Activated CD4-positive, CD25-positive, alpha-beta regulatory T cell (primary cell): ENCODE data around the gene RPP40.
A peak's percentile ranks its signal among the peaks of the same experiment; 100 is the strongest.
"Not testable (repeated sequence)": the region's sequence is repeated elsewhere in the genome, so short reads cannot be mapped to it uniquely, and the experiment has no call there.

Source experiments
- DNase-seq, 4 experiments: peaks; one replicate each; lab custom pipeline; 2025; lab: John Stamatoyannopoulos, UW

RPP40 gene, protein sequence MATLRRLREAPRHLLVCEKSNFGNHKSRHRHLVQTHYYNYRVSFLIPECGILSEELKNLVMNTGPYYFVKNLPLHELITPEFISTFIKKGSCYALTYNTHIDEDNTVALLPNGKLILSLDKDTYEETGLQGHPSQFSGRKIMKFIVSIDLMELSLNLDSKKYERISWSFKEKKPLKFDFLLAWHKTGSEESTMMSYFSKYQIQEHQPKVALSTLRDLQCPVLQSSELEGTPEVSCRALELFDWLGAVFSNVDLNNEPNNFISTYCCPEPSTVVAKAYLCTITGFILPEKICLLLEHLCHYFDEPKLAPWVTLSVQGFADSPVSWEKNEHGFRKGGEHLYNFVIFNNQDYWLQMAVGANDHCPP

DNA sequence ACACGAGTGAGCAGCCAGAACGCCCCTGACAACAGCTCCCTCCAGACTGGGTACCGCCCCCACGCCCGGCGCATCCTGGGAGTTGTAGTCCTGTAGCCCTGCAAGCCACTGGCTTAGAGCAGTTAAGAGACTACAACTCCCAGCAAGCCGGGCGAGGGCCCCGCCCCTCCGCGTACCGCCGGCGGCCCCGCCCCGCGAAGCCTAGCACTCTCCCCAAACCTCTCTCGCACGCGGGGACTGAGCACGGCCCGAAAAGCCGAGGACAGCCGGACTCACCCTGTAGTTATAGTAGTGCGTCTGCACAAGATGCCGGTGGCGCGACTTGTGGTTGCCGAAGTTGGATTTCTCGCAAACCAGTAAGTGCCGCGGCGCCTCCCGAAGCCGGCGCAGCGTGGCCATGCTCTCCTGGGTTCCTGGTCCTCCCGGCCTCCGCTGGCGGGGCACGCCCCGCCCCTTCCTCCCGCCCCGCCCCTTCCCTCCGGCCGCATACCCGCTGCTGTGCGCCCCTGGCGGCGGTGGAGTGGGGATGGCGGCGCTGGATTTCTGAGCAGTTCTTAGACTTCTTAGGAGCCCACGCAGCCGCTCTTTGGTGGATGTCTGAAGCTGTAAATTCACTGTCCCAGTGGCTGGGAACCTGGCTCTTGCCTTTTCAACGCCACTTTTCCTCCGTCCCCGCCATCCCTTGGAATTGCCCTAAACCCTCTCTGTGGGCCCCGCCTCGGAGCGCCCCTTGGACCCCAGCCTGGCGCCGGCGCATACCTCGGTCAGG, at the start of gene RPP40:
TSS of gene RPP40 (minus strand) at position 434 of the 769 bp plus-strand sequence. CDS start at position 399, 35 bp downstream.
- DNase-seq = peak; percentile 97 to 99 (median 98)

DNA sequence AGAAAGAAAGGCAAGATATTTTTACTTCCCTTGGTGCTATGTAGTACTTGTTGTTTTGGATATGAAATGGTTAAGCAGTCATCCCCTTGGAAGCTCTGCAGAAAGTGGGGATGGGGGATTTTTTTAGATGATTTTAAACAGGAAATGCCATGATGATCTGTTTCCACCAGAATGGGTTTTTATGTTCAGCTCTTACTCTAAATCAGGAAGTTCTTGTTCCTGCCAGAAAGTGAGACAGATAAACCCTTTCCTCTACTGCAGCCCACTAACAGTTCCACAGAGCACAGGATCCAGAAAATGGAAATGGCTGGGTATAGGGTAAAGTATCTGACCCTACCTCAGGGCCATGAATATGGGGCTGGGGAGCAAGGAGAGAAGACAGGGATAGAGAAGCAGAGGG, 49.2 kb upstream of the RPP40 start:
- no peak for DNase-seq

DNA sequence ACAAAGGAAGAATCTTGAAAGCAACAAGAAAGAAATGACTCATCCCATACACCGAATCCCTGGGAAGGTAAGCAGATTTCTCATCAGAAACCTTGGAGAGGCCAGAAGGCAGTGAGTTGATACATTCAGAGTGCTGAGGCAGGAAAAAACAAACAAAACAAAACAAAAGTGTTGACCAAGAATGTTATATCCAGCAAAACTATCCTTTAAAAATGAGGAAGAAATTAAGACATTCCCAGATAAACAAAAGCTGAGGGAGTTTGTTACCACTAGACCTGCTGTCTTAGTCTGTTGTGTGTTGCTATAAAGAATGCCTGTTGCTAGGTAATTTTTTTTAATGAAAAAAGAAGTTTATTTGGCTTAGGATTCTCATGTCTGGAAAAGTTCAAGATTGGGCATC, 47.6 kb upstream of the RPP40 start:
- no peak for DNase-seq

DNA sequence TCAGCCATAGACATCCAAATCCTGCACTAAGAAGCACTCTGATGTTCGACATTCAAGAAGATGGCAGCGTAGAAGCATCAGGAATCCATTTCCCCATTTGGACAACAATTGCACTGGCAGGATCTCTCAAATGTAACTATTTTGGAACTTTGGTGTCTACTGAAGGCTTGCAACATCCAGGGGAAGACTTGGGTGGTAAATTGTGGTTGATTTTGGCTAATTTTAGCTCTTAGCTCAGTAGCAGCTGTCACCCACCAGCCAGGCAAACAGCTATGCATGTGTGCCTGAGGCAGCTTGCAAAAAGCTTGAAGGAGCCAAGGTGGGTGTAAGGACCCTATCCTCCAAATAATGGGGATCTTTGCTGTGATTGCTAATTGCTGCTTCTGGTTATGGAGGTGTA, 46.2 kb upstream of the RPP40 start:
- no peak for DNase-seq

DNA sequence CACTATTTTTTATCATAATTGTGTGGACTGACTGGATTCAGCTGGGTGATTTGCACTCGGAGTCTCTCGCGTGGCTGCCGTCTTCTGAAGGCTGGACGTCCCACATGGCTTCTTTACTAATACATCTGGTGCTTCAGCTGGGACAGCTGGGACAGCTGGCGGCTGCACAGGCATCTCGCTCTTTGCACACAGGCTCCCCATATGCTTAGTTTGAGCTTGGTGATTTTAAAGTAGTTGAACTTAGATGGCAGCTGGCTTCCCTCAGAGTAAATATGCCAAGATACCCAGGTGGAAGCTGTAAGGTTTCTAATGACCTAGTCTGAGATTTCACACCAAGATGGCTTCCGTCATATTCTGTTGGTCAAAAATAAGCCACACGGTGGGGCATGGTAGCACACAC, 42.6 kb upstream of the RPP40 start:
- no peak for DNase-seq

DNA sequence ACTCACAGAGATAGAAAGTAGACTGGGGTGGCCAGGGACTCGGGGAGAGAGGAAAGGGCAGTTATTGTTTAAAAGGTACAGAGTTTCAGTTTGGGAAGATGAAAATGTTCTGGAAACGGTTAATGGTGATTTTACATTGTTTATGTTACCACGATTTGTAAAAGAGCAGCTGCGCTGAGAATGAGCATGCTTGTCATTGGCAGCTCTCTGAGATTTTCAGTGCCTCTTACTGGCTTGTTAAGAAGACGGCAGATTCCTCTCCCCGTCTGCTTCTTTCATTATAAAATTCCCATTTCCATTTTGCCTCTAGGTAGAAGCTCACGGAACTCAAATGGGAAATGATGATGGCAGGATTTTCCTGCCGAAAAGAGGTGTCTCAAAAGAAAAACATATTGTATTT, 41.6 kb upstream of the RPP40 start:
- DNase-seq = no peak

DNA sequence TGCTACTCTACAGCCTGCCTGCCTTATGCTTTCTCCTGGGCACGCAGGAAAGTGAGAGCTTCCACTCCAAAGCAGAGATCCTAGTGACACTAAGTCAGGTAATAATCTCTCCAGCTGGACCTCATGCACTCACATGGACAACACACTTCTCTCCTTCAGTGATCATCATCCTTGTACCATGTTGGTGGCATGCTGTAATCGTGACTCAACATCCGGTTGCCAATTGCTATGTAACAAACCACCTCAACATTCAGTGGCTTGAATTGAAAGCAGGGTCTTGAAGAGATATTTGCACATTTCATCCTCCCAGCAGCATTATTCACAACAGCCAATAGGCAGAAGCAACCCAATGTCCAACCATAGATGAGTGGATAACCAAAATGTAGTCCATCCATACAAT, 41.0 kb upstream of the RPP40 start:
- DNase-seq = no peak

DNA sequence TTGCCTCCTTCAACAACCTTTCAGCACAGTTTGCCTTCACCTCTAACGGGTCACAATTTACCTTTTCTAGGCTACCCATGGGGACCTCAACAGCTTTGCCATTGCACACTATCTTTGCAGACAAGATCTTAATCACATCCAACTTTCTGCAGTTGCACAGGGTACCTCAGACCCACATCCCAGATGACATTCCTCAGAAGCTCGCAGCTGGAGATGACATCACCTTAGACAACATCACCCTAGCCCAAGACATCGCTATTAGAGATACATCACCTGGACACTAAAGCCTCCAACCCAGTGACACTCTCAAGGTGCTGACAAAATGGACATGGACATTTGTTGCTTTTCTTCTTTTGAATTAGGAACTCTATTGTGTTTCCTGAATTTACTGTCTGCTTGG, 38.6 kb upstream of the RPP40 start:
- no peak for DNase-seq

DNA sequence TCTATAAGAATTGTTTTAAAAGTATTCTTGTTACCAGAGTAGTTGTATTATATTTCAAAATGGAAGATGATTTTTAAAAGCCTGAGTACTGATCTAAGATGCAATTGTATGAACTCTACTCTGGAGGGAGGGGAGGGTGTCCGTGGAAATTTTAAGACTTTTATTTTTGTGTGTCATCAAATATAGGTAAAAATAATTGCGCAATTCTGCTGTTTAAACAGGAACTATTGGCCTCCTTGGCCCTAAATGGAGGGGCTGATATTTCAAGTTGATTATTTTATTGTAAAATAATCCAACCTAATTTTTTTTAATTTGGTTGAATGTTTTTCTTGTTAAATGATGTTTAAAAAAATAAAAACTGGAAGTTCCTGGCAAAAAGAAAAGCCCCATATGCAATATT, 38.1 kb upstream of the RPP40 start:
- no peak for DNase-seq

DNA sequence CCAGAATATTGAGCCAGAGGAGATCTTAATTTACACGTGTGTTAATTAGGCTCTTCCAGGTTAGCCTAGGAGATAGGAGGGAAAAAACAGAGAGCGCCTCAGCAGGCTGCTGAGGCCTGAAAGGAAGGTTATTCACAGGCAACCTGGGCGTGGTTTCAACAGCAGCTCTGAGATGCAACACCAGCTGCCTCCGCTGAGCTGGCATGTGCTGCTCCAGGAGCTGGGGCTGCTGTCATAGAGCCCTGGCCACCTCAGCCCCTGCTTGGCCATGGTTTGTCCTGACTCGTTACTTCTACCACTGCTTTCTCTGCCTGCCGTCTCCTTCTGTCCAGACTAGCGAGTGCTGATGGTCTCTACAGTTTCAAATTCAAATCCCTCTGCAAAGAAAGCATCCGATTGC, 32.4 kb upstream of the RPP40 start:
- DNase-seq = no peak

DNA sequence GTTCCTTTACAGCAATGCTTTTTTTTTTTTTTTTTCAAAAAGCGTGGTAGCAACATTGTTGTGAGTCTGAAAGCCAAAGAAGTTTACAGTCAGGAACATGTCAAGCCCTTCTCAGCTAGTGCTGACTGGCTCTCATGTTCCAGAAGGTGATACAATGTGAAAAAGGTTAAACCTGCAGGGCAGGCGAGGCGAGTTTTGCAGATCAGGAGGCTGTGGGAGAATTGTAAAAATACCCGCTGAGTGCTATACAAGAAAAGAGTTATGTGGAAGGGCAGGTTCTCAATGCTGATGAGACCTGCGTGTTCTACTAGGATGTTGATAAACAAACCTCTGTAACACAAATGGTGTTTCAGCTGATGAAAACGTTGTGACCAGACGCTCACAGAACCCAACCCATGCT, 30.9 kb upstream of the RPP40 start:
- DNase-seq = no peak

DNA sequence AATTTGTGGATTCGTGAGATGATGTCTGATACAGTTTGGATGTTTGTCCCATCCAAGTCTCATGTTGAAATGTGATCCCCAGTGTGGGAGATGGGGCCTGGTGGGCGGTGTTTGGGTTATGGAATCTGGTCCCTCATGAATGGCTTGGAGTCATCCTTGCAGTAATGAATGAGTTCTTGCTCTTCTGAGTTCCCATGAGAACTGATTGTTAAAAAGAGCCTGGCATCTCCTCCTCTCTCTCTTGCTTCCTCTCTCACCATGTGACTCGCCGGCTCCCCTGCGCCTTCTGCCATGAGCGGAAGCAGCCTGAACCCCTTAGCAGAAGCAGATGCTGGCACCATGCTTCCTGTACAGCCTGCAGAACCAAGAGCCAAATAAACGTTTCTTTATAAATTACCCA, 30.5 kb upstream of the RPP40 start:
- no peak for DNase-seq

DNA sequence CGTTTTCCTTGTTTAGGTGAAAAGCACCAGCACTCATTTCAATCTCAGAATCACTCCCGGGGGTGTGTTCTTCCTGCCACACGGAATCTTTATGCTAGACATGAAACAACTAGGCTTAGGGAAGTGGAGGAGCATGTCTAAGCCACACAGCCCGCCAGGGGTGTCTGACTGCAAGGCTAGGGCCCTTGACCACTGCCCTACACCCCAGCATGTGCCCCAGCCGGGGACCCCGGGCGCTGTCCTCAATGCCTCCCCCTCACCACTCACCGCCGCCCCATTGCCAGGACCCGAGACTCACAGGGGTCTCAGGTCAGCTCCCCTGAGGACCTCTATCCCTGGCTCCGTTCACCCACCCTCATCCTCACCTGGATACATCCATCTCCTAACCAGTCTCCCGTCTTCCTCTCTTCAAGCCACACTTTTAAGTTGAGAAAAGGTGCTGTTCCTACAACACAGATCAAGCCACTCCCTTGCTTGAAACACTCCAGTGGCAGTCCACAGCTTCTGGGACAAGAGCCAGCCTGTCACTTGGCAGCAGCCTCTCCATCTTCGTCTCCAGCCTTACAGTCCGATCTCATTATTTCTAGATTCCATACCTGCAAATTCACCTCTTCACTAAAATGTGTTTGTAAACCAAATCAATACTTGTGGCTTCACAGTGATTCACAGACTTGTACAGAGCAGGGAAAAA, 29.5 kb upstream of the RPP40 start:
- not testable (repeated sequence) for DNase-seq

DNA sequence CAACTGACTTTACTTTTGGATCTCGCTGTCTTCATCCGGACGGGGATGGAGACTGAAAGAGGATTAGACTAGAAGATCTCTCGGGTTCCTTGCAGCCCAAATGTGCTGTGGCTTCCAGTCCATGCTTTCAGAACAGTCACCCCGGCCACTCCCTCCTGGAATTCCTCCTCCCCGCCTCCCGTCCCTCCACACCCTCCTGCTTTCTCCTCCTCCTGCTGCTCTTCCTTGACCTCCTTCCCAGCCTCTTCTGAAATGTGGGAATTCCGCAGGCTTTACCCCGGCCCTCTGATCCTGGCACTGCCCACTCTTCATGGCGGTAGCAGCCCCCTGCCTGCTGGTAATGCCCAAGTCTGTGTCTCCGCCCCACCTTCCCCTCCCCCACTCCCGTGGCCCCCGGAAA, 28.9 kb upstream of the RPP40 start:
- not testable (repeated sequence) for DNase-seq

DNA sequence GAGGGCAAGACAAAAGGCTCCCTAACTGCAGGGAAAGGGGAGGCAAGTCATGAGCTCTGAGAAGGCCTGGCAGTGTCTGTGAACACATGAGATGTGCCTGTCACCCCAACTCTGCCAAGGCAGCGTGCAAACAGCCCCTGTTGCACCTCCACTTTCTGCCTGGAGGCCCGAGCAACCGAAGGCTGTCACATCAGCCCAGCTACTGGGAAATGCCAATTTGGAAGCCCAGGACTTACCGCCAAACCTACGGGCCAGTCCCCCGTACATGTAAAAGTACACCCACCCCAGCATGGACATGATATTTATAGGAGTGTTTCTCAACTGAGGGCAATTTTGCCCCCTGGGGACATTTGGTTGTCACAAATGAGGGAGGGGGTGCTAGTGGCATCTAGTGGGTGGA, 27.3 kb upstream of the RPP40 start:
- no peak for DNase-seq

DNA sequence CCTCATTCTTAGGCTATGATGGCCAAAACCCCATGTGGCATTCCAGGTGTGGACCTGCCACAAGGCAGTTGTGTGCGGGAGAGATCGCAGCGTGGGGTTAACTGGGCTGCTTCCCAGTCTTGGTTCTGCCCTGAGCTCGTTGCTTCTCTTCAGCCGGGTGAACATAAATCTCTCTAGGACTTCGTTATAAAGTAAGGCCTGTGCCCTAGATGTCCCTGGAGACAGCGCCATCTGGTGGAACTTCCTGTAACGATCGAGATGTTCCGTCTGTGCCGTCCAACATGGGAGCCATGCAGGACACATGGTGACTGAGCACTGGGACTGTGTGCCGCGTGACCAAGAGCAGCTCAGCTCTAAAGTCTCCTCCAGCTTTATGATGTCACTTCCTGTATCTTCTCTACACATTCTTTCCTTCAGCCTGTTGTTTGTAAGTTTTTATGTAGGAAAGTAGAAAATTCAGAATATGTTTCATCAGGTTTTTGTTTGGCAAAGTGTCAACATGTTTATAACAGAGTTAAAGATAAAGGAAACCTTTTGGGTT, 26.8 kb upstream of the RPP40 start:
- DNase-seq = peak; percentile 12 to 55 (median 18)

DNA sequence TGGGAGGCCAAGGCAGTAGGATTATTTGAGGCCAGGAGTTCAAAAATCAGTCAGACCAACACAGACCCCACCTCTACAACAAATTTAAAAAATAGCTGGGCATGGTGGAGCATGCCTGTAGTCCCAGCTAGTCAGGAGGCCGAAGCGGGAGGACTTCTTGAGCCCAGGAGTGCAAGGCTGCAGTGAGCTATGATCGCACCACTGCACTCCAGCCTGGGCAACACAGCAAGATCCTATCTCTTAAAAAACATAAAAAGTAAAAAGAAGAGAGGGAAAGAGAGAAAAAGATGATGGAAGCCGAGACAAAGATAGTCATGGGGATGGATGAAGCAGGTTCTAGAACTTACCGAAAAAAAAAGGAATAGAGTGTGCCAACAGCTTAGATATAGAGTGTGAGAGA, 25.8 kb upstream of the RPP40 start:
- no peak for DNase-seq

DNA sequence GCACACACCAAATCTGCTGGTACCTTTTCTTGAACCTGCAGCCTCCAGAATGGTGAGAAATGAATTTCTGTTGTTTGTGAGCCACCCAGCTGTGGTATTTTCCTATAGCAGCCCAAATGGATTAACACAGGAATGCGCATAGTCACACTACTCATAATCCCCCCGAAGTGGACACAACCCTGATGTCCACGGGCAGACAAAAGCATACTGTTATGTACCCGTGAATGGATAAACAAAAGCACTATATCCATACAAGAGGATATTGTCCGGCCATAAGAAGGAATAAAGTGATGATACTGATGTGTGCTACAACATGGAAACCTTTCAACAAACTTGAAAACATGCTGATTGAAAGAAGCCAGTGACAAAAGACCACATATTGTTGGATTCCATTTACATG, 25.1 kb upstream of the RPP40 start:
- no peak for DNase-seq

DNA sequence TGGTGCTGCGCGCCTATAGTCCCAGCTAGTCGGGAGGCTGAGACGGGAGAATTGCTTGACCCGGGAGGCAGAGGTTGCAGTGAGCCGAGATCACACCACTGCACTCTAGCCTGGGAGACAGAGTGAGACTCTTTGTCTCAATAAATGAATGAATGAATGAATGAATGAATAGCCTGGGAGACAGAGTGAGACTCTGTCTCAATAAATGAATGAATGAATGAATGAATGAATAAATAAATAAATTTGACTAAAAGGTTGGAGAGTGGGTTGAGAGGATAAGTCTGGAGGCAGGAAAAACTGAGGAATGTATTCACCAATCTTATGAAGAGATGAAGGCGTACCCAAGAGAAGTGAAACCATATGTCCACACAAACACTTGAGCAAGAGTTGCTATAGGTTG, 24.5 kb upstream of the RPP40 start:
- no peak for DNase-seq

DNA sequence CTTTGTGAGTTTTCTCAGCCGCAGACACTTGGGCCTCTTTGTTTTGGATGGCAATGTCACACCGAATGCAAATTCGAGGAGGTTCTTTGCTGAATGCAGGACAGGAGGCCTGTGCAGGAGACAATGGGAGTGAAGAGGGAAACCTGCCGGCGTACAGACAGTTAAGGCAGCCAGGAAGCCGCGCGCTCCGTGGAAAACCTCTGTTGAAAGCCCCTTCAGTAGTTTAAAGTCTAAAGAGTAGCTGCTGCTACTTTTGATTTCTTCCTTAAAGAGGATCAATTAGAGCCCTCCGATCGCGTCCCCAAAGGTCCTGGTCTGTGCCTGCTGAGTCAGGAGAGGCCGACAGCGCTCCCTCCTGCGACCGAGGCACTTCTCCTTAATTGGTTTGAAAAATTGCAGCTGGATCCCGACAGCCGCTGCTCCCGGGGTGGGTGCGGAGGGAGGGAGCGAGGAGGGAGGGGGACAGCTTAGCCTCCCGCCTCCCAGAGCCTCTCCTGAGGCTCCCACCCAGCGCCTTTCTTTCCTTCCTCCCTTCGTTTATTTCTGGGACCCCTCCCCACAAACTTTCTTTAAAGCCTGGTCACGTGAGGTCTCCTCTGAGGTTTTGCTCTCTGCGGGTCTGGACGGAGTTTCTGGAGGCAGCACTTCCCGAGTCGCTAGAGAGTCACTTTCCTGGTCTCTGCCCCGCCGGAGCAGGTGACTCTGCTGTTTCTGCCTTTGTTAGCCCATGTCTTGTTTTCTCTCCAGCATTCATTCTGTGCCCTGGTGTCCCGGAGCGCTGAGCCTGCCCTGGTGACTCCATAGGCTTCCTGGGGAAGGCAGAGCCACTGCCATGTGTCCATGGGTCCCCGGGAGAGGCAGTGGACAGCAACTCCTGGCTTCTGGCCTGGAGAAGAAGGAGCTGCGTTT, 22.3 kb upstream of the RPP40 start:
- no peak for DNase-seq

DNA sequence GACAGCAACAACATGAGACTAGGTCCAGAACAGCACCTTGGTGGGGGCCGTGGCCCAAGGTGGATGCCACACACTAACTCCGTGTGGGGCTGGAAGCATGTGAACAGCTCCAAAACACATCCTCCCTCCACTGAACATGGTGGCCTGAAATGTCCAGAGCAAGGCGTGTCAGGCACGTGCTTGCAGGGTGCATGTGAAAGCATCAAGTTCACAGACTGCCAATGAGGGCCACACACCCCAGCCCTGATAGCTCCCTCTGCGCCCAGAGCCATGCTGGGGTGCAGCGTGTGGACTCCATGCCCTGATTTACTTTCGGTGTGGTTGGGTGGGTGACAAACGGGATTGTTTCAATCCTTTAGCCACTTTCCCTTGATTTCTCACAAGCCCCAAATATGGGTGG, 20.1 kb upstream of the RPP40 start:
- DNase-seq = no peak

DNA sequence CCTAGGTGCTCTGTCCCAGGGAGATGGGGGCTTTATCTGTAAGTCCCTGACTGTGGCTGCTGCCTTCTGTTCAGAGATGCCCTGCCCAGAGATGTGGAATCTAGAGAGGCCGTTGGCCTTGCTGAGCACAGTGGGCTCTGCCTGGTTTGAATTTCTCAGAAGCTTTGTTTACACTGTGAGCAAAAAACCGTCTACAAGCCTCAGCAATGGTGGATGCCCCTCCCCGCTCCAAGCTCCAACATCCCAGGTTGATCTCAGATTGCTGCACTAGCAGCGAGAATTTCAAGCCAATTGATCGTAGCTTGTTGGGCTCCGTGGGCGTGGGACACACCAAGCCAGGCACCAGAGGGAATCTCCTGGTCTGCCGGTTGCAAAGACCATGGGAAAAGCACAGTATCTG, 16.3 kb upstream of the RPP40 start:
- DNase-seq = no peak
